ENCODE data around the gene PHACTR4.

DNA sequence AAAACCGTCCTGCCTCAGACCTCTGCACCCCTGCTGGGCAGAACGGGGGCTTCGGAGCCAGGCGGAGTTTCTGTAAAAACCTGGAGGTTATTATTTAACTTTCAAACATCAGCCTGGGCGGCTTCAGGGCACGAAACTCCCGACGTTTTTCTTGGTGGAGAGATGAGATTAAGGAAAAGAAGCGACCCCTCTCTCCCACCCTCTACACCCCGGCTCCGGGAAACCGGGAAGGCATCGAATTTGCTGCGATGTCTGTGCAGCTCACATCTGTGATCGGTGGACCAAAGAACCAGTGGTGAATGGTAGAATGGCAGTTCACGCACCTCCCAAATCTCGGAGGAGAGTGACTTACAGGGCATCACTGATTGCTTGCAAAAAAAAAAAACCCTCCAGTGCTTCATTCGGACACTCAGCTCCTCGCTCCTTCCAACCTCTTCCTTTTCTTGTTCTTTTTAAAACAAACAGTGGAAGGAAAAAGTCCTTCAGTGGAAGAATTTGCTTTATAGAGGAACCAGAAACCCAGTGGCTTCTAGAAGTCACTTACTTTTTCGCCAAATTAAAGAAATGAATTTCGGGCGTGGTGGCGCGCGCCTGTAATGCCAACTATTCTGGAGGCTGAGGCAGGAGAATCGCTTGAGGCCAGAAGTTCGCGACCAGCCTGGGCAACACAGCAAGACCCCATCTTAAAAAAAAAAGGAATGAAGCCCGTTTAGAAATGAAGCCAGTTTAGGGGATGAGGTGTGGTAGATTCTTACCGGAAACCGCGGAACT is 884 bp downstream of the PHACTR4 start:
- TF ChIP-seq POLR2A (IDR thresholded peaks at IDR 0.05) (no peak), POLR2AphosphoS5 (IDR thresholded peaks at IDR 0.05) (no peak), EP300 (IDR thresholded peaks at IDR 0.05) (no peak)
- TF ChIP-seq, protein P1, sequence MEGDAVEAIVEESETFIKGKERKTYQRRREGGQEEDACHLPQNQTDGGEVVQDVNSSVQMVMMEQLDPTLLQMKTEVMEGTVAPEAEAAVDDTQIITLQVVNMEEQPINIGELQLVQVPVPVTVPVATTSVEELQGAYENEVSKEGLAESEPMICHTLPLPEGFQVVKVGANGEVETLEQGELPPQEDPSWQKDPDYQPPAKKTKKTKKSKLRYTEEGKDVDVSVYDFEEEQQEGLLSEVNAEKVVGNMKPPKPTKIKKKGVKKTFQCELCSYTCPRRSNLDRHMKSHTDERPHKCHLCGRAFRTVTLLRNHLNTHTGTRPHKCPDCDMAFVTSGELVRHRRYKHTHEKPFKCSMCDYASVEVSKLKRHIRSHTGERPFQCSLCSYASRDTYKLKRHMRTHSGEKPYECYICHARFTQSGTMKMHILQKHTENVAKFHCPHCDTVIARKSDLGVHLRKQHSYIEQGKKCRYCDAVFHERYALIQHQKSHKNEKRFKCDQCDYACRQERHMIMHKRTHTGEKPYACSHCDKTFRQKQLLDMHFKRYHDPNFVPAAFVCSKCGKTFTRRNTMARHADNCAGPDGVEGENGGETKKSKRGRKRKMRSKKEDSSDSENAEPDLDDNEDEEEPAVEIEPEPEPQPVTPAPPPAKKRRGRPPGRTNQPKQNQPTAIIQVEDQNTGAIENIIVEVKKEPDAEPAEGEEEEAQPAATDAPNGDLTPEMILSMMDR (IDR thresholded peaks at IDR 0.05): peak in 1 of 4 experiments; percentile 43

All from gastroesophageal sphincter (tissue), 3 donors.